Stimulated activated naive B cell treated with anti-CD40 and anti-IgM and Interleukin-4, amounts not matched to agents 10 μg/mL and 1 μg/mL and 100 μg/mL, for 72 hours (primary cell): ENCODE data around the gene AMOTL2.

Experiments used
- ATAC-seq, 2 donors: fragments of 150-1000 bp; cut with Tn5 transposase; replicated peaks; 2 replicates each; pipeline ENCODE4 v1.10.0; 2021; ENCODE audit warnings: moderate library complexity in 1 of 2
- DNase-seq: peaks from one replicate; pipeline ENCODE4 v3.0.0; 2021
- H3K27ac Mint-ChIP-seq: one replicate; pipeline ENCODE4 v1.8.0; 2022; ENCODE audit warnings: mild to moderate bottlenecking, mixed read lengths
- H3K27me3 Mint-ChIP-seq, 2 donors: one replicate each; pipeline ENCODE4 v1.8.0; 2022; ENCODE audit warnings: mixed read lengths in 2 of 2
- H3K36me3 Mint-ChIP-seq, 2 donors: one replicate each; pipeline ENCODE4 v1.8.0; 2022; ENCODE audit warnings: mixed read lengths in 2 of 2, mild to moderate bottlenecking in 1 of 2
- H3K4me1 Mint-ChIP-seq, 2 donors: one replicate each; pipeline ENCODE4 v1.8.0; 2022; ENCODE audit warnings: mixed read lengths in 2 of 2, mild to moderate bottlenecking in 1 of 2
- H3K4me3 Mint-ChIP-seq, 2 donors: one replicate each; pipeline ENCODE4 v1.8.0; 2022; ENCODE audit warnings: mild to moderate bottlenecking in 2 of 2, mixed read lengths in 2 of 2, moderate library complexity in 1 of 2
- H3K9me3 Mint-ChIP-seq, 2 donors: one replicate each; pipeline ENCODE4 v1.8.0; 2022; ENCODE audit warnings: mixed read lengths in 2 of 2, mild to moderate bottlenecking in 1 of 2

AMOTL2 gene

DNA sequence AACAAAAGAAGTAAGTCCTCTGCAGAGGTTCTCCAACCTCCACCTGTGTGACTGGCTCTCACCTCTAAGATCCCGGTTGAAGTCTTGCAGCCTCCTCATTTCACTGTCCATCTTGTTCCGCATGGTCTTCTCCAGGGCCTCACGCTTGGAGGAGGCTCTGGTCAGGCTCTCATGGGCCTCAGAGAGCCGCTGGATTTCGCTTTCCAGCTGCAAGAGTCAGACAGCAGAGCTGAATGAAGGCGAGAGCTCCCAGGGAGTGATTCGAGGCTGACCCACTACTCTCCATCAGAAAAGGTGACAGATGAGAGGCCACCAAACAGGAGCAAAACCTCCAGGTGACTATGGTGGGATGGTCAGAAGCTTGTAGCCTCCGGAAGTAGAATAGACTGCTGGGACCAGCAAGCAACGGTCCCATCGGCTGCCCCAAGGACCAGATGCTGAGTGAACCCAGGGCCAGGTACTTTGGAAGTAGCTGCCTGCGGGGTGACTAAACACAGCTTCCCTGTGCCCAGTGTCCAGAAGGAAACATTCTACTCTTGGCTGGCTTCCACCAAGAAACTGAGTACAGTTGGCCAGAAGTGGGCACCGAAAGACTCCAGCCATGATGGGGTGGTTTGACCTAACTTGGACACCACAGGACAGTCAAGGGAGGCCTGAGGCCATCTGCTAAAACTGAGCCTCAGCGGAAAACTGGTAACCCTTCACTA, 7.9 kb downstream of the AMOTL2 start:
- Mint-ChIP-seq H3K9me3 (no peaks in the 10 kb centered on the region), H3K4me1 (peaks cover 13 to 16% of the 10 kb centered on the region in 2 donors), H3K36me3 (no peaks in the 10 kb centered on the region), H3K4me3 (no peak overlapping the region), H3K27me3 (peaks cover 47 to 69% of the 10 kb centered on the region in 2 donors), H3K27ac (no peak overlapping the region)
- ATAC-seq: no peak
- DNase-seq: no peak

GRCh38 chr3:134365766-134366065, 8.5 kb downstream of the AMOTL2 start:
- H3K27ac Mint-ChIP-seq: no peak overlapping the region
- H3K9me3 Mint-ChIP-seq: no peaks in the 10 kb centered on the region
- H3K27me3 Mint-ChIP-seq: peaks cover 44 to 62% of the 10 kb centered on the region in 2 donors
- H3K4me1 Mint-ChIP-seq: peaks cover 13 to 16% of the 10 kb centered on the region in 2 donors
- H3K36me3 Mint-ChIP-seq: no peaks in the 10 kb centered on the region
- H3K4me3 Mint-ChIP-seq: no peak overlapping the region
- ATAC-seq (no peak), DNase-seq (no peak)

DNA sequence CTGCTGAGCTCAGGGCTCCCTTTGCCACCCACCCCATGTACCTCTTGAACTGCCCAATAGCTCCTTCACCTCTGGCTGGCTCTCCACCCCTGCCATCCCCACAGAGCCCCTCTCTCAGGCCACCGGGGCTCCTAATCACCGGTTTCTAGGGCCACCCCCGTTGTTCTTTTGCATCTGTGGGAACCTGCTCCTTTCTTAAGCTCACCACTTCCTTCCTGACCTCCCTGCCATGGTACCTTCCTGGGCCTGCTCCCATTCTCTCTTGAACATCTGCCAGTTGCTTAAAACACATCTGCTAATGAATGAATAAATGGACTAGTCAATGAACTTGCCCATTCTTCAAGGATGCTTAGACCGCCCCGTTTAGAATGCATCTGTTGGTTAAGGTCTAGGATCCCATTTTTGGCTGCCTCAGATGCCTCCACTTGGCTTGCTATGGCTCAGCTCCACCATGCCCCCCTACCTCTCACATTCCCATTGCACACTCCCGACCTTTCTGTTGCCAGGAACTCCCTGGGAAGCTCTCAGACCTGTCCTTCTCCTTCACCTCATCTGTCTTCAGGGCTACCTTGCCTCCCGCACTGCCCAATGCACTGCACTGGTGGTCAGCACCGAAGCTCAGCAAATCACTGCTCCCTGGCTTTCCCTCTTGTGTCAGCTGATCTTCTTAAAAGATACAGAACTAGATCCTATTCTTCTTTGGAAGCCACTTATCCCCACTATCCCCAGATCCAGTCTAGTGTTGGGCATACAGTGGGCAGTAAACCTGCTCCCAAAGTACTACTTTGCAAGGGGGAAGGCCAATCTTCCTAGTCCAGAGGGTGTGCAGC, 9.1 kb downstream of the AMOTL2 start:
- no peak overlapping the region for H3K4me3 Mint-ChIP-seq
- no peak for DNase-seq
- H3K9me3 Mint-ChIP-seq: no peaks in the 10 kb centered on the region
- no peaks in the 10 kb centered on the region for H3K36me3 Mint-ChIP-seq
- ATAC-seq: peak in 1 of 2 donors; percentile 14
- H3K27ac Mint-ChIP-seq: no peak overlapping the region
- H3K27me3 Mint-ChIP-seq: peaks cover 46 to 56% of the 10 kb centered on the region in 2 donors
- peaks cover 13 to 16% of the 10 kb centered on the region in 2 donors for H3K4me1 Mint-ChIP-seq

DNA sequence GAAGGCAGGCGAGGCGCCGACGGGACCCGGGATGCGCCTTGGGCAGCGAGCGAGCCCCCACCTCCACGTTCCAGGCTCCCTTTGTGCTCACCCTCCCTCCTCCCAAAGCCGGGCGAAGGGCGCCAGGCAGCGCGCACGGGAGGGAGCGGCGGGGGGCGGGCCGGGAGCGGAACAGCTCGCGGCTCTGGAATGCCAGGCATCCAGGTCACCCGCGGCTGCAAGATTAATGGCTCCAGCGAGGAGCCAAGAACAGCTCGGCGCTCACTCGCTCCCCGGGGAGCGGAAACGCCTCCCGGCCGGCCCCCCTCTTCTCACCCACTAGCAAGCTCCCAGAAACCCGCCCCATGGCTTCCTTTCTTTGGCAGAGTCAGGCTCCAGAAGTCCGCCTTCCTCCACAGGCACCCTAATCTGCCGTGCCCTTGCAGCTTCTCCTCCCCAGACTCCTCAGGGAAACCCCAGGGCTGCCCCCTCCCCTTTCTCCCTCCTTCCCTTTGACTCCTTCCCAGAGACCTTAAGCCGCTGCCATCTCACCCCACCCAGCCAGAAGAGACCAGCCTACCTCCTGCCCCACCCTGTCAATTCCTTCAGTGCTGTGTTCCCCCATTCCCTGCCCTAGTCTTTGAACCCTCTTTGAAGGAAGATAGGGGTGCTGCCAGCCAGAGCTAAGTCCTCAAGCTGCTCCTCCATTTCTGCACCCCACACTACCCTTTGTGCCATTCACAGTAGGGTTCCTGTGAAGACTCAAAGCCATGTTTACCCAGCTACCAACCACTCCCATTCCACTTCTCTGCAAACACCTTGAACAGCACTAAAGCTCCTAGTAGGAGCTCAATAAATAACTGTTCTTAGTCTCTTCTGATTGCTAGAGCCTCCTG, 9.9 kb downstream of the AMOTL2 start:
- peaks cover 13 to 16% of the 10 kb centered on the region in 2 donors for H3K4me1 Mint-ChIP-seq
- no peak for DNase-seq
- peak in 1 of 2 donors; percentile 10 for ATAC-seq
- no peaks in the 10 kb centered on the region for H3K36me3 Mint-ChIP-seq
- H3K9me3 Mint-ChIP-seq: no peaks in the 10 kb centered on the region
- H3K27me3 Mint-ChIP-seq: peaks cover 41 to 48% of the 10 kb centered on the region in 2 donors
- H3K4me3 Mint-ChIP-seq: no peak overlapping the region
- H3K27ac Mint-ChIP-seq: no peak overlapping the region

DNA sequence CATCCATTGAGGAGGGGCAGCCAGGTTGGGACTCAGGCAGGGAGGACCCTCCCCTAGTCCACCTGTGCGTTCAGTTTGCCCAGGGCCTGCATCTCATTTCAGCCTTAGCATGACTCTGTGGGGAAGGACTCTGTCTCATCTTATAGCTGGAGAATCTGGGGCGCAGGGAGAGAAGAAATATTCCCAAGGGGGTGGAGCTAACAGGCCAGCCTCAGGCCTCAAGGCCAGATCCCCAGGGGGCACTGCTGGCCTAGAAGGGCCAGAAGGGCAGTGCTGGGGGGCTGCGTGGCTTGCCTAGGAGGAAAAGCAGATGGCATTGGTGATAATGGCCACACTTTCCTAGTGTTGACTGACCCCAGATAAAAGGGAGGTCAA, 10.9 kb downstream of the AMOTL2 start:
- Mint-ChIP-seq H3K27me3 (peaks cover 37 to 42% of the 10 kb centered on the region in 2 donors), H3K4me3 (no peak overlapping the region), H3K9me3 (no peaks in the 10 kb centered on the region), H3K36me3 (no peaks in the 10 kb centered on the region), H3K27ac (no peak overlapping the region), H3K4me1 (peaks cover 13 to 16% of the 10 kb centered on the region in 2 donors)
- DNase-seq (no peak), ATAC-seq (no peak)

GRCh38 chr3:134362670-134363380, 11.4 kb downstream of the AMOTL2 start:
- H3K27ac Mint-ChIP-seq: no peak overlapping the region
- no peaks in the 10 kb centered on the region for H3K9me3 Mint-ChIP-seq
- H3K4me3 Mint-ChIP-seq: no peak overlapping the region
- ATAC-seq (no peak), DNase-seq (no peak)
- H3K36me3 Mint-ChIP-seq: no peaks in the 10 kb centered on the region
- H3K27me3 Mint-ChIP-seq: peaks cover 37 to 42% of the 10 kb centered on the region in 2 donors
- H3K4me1 Mint-ChIP-seq: peaks cover 13 to 16% of the 10 kb centered on the region in 2 donors

GRCh38 chr3:134362221-134362620, 12.0 kb downstream of the AMOTL2 start:
- no peak overlapping the region for H3K27ac Mint-ChIP-seq
- H3K4me1 Mint-ChIP-seq: peaks cover 13 to 16% of the 10 kb centered on the region in 2 donors
- H3K4me3 Mint-ChIP-seq: no peak overlapping the region
- no peaks in the 10 kb centered on the region for H3K9me3 Mint-ChIP-seq
- peaks cover 37 to 42% of the 10 kb centered on the region in 2 donors for H3K27me3 Mint-ChIP-seq
- no peaks in the 10 kb centered on the region for H3K36me3 Mint-ChIP-seq
- ATAC-seq (no peak), DNase-seq (no peak)

- Mint-ChIP-seq H3K27me3 (peaks cover 37 to 49% of the 10 kb centered on the region in 2 donors), H3K9me3 (no peaks in the 10 kb centered on the region), H3K4me1 (peaks cover 13 to 16% of the 10 kb centered on the region in 2 donors), H3K36me3 (no peaks in the 10 kb centered on the region), H3K4me3 (no peak overlapping the region), H3K27ac (no peak overlapping the region)
- DNase-seq (no peak), ATAC-seq (no peak)
Measured at GRCh38 chr3:134361162-134361835, 12.9 kb downstream of the AMOTL2 start.

- DNase-seq: no peak
- Mint-ChIP-seq H3K4me1 (peaks cover 11 to 16% of the 10 kb centered on the region in 2 donors), H3K36me3 (no peaks in the 10 kb centered on the region), H3K27me3 (peaks cover 32 to 41% of the 10 kb centered on the region in 2 donors), H3K27ac (no peak overlapping the region), H3K4me3 (no peak overlapping the region), H3K9me3 (no peaks in the 10 kb centered on the region)
- no peak for ATAC-seq
Measured at GRCh38 chr3:134360046-134360445, 14.2 kb downstream of the AMOTL2 start.

DNA sequence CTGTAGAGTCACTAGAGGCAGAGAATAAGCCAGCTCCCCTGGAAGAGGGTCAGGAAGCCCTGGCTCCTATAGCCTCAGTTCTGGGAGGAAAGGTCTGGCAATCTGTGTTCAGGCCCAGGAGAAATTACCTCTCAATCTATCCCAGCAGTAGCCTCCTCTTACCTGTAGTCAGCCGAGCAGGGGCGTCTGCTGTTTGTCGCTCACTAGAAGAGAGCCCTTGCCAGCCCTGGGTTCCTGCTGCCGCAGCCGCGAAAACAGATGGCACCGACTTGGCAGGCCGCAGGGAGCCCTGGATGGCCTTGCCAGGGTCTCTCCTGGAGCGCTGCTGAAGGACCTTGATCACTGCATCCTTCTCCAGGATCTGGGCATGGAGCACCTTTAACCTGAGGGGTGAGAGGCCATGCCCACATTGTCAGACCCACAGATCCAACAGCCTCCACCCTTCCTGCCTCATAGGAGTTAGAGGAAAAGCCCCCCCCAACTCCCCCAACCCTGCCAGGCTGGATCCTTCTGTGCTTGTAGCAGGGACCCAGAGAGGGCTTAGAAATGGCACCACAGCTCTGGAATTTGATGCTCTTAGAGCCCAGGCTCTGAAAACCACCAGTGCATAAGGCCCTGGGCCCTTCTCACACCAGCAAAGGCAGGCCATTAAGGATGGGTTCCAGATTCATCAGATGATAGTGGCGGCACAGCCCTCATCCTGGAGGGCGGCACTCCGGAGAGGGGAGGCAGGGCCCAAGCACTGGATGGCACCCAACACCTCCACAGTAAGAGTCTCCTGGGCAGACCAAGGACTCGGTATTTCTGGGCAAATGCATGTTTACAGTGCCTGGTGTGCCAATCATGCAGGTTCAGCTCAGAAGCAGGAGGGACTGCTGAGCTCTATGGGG, 14.9 kb downstream of the AMOTL2 start:
- H3K9me3 Mint-ChIP-seq: no peaks in the 10 kb centered on the region
- peaks cover 4 to 9% of the 10 kb centered on the region in 2 donors for H3K4me1 Mint-ChIP-seq
- peaks cover 25 to 34% of the 10 kb centered on the region in 2 donors for H3K27me3 Mint-ChIP-seq
- ATAC-seq (no peak), DNase-seq (no peak)
- no peaks in the 10 kb centered on the region for H3K36me3 Mint-ChIP-seq
- H3K4me3 Mint-ChIP-seq: no peak overlapping the region
- H3K27ac Mint-ChIP-seq: no peak overlapping the region

- H3K27me3 Mint-ChIP-seq: peaks cover 15 to 22% of the 10 kb centered on the region in 2 donors
- ATAC-seq (peak; percentile 44 to 62), DNase-seq (no peak)
- no peak overlapping the region for H3K27ac Mint-ChIP-seq
- H3K9me3 Mint-ChIP-seq: no peaks in the 10 kb centered on the region
- H3K4me3 Mint-ChIP-seq: no peak overlapping the region
- H3K4me1 Mint-ChIP-seq: peaks cover 0 to under 1% of the 10 kb centered on the region in 2 donors
- no peaks in the 10 kb centered on the region for H3K36me3 Mint-ChIP-seq
Measured at GRCh38 chr3:134357914-134358811, 16.1 kb downstream of the AMOTL2 start.
